Stimulated activated CD8-positive, alpha-beta memory T cell treated with anti-CD3 and anti-CD28 coated beads, Interleukin-7, amount 100 ng/mL, for 4 hours (primary cell): ENCODE measurements around the gene CCNQ.
A peak's percentile ranks its signal among the peaks of the same experiment; 100 is the strongest.

ENCODE experiments used
- DNase-seq, 2 donors: peaks; one replicate each; pipeline ENCODE4 v3.0.0-alpha.2; 2020; ENCODE audit warnings: low read depth in 2 of 2

Gene CCNQ

GRCh38 chrX:153596981-153597750, 1.8 kb downstream of the CCNQ start:
- DNase-seq: no peak

GRCh38 chrX:153595859-153596857, 2.8 kb downstream of the CCNQ start:
- no peak for DNase-seq

- no peak for DNase-seq
Observed at GRCh38 chrX:153595387-153595786, 3.6 kb downstream of the CCNQ start.

DNA sequence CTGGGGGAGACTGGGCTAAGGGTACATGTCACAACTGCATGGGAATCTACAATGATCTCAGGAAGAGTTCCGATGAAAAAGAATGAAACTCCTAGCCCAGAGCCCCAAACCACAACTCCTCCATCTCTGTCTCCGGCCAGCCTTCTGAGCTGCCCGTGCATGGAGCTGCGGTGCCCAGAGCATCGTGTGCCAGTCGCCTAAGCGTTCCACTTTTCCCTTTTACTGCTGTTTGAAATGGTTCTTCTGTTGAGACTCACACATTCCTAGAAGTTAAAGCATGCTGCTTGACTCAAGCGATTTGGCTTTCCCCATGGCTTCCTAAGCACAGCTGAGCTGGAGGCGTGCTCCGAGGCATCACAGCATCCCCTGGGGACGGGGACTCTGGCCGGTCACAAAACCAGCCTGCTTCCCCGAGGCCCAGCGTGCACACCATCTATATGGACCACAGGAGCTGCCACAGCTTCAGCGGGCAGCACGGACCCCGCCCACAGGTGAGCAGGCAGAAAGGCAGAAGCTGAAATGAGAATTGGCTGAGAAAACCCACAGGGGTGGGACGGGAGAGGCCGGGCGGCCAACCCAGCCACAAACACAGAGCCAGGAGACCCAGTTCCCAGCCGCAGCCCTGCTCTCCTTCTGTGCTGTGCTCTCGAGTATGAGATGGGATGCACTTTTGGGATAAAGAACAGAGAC, 5.0 kb downstream of the CCNQ start:
- no peak for DNase-seq

DNA sequence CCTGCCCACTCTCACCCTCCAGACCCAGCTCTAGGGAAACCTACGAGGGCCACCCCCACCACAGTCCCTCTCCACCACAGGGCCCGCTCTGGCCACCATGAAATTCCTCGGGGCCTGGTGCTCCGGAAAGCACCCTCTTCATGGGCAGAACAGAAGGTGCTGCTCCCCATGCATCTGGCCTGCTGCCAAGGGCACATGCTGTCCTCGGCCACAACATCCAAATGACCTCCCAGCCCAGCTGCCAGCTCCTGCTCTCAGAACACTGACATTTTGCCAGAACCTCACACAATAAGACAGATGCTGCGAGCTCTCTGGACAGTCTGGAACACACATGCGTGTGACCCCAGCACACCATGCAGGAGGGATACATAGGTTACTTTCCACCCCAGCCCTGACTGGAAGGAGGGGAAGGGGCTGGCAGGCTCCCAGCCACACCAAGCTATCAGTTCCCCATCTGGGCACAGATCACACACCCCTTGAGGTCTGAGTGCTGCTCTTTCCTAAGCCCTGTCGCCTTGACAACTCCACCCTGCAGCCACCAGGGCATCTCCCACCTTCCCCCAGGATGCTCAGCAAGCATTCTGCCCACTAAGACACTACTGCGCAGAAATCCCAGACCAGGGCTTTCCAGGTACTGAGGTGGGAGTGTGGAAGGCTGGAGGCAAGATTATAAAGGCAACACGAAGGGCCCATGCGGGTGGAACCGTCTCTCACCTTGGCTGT, 5.8 kb downstream of the CCNQ start:
- DNase-seq: no peak

DNA sequence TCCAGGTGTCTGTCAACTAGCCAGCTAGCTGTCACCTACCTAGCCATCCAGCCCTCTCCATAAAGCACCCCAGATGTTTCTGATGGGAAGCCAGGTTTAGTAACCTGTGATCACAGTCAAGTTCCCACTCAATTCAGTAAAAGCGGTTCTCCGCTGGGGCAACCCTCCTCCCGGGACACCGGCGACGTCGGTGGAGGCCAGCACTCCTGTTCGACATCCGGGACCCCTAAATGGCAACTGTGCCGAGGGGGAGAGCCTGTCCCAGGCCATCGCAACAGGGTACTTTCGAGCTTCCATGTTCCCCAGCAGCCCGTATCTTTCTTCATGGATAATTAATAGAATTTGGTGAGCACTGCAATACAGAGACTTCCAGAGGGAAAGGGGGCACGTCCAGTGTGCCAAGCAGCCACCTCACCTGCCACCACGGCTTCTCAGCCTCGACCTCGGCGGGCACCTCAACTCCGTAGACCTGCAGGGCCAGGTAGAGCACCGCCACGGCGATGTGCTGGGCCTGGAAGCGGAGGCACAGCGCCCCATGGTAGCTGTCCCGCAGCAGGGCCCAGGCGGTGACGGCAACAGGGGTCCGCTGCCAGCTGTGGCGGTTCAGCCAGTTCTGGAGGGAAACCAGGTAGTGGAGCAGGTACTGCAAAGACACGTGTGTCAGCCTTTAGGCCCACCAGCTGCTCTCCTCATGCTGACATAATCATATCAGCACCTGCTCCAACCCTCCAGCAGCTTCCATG, 6.7 kb downstream of the CCNQ start:
- DNase-seq: no peak

GRCh38 chrX:153590961-153591956, 7.7 kb downstream of the CCNQ start:
- DNase-seq: no peak

DNA sequence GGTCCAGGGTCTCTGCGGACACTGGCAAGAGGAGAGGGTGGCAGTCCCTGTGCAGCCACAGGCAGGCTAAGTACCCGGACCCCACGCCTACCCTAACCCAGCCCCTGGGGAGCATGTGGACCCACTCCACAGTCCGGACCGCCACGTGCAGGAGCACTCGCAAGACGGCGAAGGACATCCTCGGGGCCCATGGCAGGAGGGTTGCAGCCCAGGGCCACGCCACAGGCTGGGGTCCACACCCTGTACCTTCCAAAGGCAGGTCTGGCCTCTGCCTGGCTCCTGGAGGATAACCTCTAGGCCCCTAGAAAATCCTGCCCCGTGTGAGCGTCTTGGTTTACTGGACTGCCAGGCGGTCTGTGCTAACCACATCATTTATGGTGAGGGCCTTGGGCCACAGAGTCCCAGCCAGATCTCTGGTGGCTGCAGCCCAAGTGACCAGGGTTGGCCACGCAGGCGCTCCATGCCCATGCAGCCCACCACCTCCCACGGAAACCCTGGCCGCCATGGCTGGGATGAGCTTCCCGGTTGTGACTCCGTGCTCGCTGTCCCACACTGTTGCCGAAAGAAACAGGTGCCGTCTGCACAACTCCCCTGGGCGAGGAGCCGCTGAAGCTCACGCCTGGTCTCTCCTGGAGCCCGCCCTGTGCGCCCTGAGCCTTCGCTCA, 10.0 kb downstream of the CCNQ start:
- no peak for DNase-seq

DNA sequence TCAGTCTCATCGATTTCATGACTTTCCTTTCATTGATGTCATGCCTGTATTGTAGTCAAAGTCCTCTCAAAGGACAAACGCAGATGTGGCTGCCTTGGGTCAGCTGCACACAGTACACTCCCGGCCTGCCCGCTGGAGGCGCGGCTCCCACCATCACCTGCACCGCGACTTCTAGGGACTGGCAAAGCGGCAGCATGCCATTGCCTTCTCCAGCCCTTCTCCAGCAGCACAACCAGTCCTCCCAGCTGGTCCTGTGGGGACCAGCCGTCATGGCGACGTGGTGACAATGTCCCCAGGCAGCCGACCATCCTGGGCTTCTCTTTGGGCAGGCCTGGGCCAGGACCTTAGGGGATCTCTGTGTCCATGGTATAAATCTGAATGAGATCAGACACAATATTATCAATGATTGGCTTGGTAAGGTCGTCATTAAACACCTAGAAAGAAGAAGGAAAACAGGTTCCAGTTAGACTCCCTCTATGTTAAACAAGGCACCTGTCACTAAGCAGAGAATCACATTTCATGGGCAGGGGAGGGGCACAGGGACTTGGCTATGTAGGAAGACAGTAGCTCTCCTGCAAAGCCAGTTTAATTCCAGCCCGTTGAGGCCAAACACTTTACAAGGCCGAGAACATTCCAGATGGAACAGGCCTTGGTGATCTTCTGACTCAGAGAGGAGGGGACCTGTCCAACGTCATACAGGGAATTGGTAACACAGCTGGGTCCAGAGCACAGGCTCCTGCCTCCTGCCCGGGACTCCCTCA, 10.7 kb downstream of the CCNQ start:
- DNase-seq: no peak

DNA sequence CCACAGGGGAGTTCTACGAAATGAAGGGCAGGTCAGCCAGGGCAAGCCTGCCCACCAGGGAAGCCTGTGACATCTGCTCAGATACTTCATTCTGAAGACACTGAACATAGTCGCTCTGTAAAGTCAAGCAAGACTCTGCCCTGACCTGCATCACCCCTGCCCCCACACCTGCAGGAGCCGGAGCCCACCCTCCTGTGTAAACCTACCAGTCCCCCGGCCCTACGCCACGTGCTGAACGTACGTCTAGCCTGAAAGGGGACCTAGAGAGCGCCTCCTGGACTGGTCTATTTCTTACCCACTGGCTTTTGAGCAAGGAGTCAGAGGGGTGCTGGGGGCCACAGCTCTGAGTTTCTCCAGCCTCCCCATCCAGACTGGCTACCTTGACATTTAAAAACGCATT, 11.6 kb downstream of the CCNQ start:
- DNase-seq: no peak

DNA sequence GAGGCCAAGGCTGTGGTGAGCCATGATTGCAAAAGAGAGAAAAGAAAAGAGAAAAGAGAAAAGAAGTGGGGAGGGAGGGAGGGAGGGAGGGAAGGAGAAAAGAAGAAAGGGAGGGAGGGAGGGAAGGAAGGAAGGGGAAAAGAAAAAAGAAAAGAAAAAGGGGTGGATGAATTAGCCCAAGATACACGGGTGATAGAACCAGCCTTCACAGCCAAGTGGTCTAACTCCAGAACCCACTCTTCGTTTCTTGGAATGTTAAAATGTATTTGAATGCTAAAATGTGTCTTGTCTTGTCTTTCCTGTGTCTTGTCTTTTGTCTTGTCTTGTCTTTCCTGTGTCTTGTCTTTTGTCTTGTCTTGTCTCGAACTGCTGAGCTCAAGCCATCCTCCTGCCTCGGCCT, 13.1 kb downstream of the CCNQ start:
- no peak for DNase-seq

- no peak for DNase-seq
Observed at GRCh38 chrX:153583433-153583832, 15.5 kb downstream of the CCNQ start.

DNA sequence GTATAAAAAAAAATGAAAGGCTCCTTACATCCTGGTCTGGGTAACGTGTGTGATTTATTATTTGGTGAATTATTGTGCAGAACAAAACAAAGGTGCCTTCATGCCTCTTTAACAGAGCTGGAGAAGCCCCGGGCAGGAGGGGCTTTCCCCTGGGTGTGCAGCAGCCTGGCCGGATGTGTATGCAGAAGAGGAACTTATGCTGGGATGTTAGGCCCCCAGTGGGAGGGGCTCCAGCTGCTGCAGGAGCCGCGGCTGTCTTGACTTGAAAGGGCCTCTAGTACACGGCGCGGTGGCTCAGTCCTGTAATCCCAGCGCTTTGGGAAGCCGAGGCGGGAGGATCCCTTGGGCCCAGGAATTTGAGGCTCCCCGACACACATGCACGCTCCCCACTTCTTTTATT, 16.0 kb downstream of the CCNQ start:
- peak; percentile 26 to 46 for DNase-seq

DNA sequence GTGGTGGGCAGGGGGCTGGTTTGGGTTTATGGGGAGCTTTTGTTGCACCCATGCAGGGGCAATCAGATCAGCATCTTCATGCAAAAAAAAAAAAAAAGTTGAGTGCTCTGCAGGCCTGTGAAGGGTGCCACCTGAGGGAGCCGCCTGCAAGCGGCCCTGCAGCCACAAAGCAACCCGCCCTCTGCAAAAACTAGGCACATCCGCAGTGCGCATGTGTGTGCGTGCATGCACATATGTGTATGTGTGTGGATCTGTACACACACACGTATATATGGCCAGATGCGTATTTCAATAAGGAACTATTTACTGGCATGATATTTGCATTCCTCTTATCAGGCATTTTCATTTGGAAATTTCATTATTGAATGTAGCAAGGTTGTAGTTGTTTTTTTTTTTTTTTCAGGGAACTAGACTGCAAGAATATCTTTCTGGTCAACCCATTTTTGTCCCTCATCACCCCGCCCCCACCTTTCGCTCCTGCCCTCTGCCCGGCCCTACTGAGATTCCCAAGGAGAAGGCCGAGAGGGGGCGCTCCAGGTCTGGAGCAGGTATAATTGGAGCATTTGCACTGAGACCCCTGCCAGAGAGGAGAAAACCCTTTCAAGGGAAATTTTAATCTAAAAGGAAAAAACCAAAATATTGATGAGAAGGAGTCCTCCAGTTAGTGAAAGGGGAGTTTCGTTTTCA, 18.1 kb downstream of the CCNQ start:
- DNase-seq: no peak

- DNase-seq: no peak
Observed at GRCh38 chrX:153578889-153579288, 20.1 kb downstream of the CCNQ start.

- DNase-seq: no peak
Observed at GRCh38 chrX:153578200-153578835, 20.6 kb downstream of the CCNQ start.

DNA sequence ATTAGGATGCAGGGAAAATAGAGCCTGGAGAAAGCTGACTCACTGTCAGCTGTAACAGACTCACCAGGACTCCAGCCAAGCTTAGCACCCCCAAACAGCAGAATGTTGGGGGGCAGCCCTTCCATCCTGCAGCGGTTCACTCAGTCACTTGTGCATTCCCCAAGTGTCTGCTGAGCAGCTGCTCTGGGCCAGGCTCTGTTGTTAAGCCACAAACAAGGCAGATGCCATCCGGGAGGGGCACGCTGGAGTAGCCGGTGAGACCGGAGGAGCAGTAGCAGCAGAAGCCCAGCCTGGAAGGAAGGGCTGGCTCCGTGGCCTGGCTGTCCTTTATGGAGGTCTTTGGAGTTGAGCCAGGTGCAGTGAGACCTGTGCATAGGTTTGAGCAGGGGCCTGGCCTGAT, 22.0 kb downstream of the CCNQ start:
- DNase-seq: no peak
